Gastroesophageal sphincter (tissue), 4 donors: ENCODE data around the gene TXNL4A. TPM values are rescaled to one million over a fixed set of nuclear protein-coding genes. Genes with fewer than 3 reads are reported as not detected.

ENCODE experiments used
- ATAC-seq: fragments of 150-250 bp; one replicate; pipeline ENCODE4 v1.9.1; 2016; ENCODE audit warnings: mild to moderate bottlenecking, moderate library complexity
- H3K27ac ChIP-seq, 4 donors: fragments of 200-600 bp; sonication (generic) in 3 of 4; 1 replicate in 3 of 4; 2 replicates in 1 of 4; pipeline ENCODE4 v1.5.1; 2016 to 2019
- H3K27me3 ChIP-seq: fragments of 200-600 bp; sonication (generic); one replicate; pipeline ENCODE4 v1.5.1; 2019
- H3K36me3 ChIP-seq, 2 donors: fragments of 200-600 bp; sonication (generic); one replicate each; pipeline ENCODE4 v1.5.1; 2019; ENCODE audit warnings: control low read depth in 1 of 2
- H3K4me1 ChIP-seq, 3 donors: fragments of 200-600 bp; sonication (generic); 1 replicate in 2 of 3; 2 replicates in 1 of 3; pipeline ENCODE4 v1.5.1; 2016 to 2019; ENCODE audit warnings: control low read depth in 2 of 3
- H3K4me3 ChIP-seq, 2 donors: fragments of 200-600 bp; sonication (generic); one replicate each; pipeline ENCODE4 v1.5.1; 2019; ENCODE audit warnings: mild to moderate bottlenecking in 1 of 2, moderate library complexity in 1 of 2
- H3K9me3 ChIP-seq, 3 donors: fragments of 200-600 bp; sonication (generic); one replicate each; pipeline ENCODE4 v1.5.1; 2017 to 2019; ENCODE audit warnings: control low read depth in 2 of 3
- CTCF ChIP-seq, 4 experiments: fragments of 200-600 bp in 2 of 4; fragments of 450-650 bp in 2 of 4; sonication (generic) in 1 of 4; IDR thresholded peaks; one replicate each; pipeline ENCODE4 v1.5.1; 2017 to 2019; ENCODE audit warnings: antibody characterized with exemption in 4 of 4, mild to moderate bottlenecking in 2 of 4, moderate library complexity in 2 of 4
- EP300 ChIP-seq: sonication (generic); formaldehyde crosslinking; IDR thresholded peaks from one replicate; pipeline ENCODE4 v1.6.1; 2017; ENCODE audit warnings: antibody characterized with exemption, mild to moderate bottlenecking
- POLR2A ChIP-seq, 2 donors: fragments of 450-650 bp; IDR thresholded peaks; one replicate each; pipeline ENCODE4 v1.6.1; 2017; ENCODE audit warnings: antibody characterized with exemption in 2 of 2, mild to moderate bottlenecking in 2 of 2, moderate library complexity in 1 of 2
- POLR2AphosphoS5 ChIP-seq: sonication (generic); formaldehyde crosslinking; IDR thresholded peaks from one replicate; pipeline ENCODE4 v1.6.1; 2017; ENCODE audit warnings: antibody characterized with exemption
- WGBS, 2 donors: methylation state at CpG; one replicate each; pipeline ENCODE4 v1.1.5; 2018; ENCODE audit warnings: low coverage in 1 of 2; 5-methylcytosine and 5-hydroxymethylcytosine counted together
- total RNA-seq, 4 donors: library from RNA; depleted of rRNA; stranded (reverse); fragments of >200 nt; gene quantifications; one replicate each; pipeline ENCODE4 v1.1.0, GENCODE V29; 2016

TXNL4A gene
- total RNA-seq, 4 donors from 2014 or later = 20.4 to 55.3 (median 39.6) TPM

DNA sequence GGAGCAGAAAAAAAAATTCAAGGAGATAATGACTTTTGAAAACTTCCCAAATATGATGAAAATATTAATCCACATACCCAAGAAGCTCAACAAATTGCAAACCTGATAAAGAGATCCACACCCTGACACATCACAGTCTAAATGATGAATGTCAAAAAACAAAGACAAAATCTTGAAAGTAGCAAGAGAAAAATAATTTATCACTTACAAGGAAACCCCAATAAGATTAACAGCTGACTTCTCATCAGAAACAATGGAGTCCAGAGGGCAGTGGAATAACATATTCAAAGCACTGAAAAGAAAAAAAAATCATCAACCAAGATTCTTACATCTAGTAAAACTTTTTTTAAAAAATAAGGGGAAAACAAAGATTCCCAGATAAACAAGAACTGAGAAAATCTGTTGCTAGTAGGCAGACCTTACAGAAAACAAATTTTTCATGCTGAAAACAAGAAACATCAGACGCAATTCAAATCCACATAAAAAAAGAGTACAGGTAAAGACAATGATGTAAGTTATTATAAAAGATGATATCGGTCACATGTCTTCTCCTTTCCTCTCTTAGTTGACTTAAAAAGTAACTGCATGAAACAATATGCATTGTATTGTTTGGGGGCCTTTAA, 58.2 kb downstream of the TXNL4A start:
- no peak for TF ChIP-seq POLR2AphosphoS5
- no peak for TF ChIP-seq EP300
- no peak for TF ChIP-seq CTCF (IDR thresholded peaks at IDR 0.05)
- TF ChIP-seq POLR2A (IDR thresholded peaks at IDR 0.05) = no peak
- Histone ChIP-seq H3K36me3 (peaks cover 0 to 58% of the 10 kb centered on the region in 2 donors), H3K27me3 (no peaks in the 10 kb centered on the region), H3K27ac (no peak overlapping the region), H3K9me3 (peaks cover 0 to 60% (median 0%) of the 10 kb centered on the region in 3 donors), H3K4me1 (peaks cover 0 to 7% (median 4%) of the 10 kb centered on the region in 3 donors), H3K4me3 (no peak overlapping the region)
- WGBS, 2 donors = 92 to 100% methylated on average over 2 of the region's 2 CpGs
- no peak for ATAC-seq

DNA sequence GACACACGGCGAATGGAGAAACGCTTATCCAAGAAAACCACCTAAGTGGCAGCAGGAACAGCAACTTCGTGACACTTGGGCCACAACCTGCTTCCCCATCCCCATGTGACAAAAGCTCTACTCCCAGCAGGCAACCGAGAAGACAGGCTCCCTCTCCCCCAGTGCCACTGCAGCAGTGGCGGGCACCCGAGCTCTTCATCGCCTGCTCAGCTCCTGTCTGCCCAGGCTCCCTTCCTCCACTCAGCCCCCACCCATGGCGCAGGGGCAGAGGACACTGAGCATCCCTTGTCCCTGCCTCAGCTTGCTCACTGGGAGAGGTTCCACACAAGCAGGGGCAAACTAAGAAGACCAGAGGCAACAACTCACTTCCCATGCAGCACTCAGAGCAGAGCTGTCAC, 59.8 kb downstream of the TXNL4A start:
- H3K9me3 ChIP-seq = peaks cover 0 to 53% (median 0%) of the 10 kb centered on the region in 3 donors

GRCh38 chr18:79927607-79928562, 60.5 kb downstream of the TXNL4A start:
- Histone ChIP-seq H3K27me3 (no peaks in the 10 kb centered on the region), H3K27ac (no peak overlapping the region), H3K36me3 (peaks cover 0 to 39% of the 10 kb centered on the region in 2 donors), H3K4me3 (no peak overlapping the region), H3K4me1 (peaks cover 0 to 22% (median 6%) of the 10 kb centered on the region in 3 donors), H3K9me3 (peaks cover 0 to 46% (median 0%) of the 10 kb centered on the region in 3 donors)
- TF ChIP-seq POLR2A (IDR thresholded peaks at IDR 0.05) (no peak), CTCF (IDR thresholded peaks at IDR 0.05) (no peak), EP300 (no peak), POLR2AphosphoS5 (no peak)
- 100% methylated on average over 1 of the region's 25 CpGs; no CpG with 5 or more reads in 1 of the 2 donors for WGBS, 2 donors
- ATAC-seq = no peak

More for the DNA sequence above, 59.8 kb downstream of the TXNL4A start:
- TF ChIP-seq CTCF (IDR thresholded peaks at IDR 0.05) (no peak), POLR2AphosphoS5 (no peak), POLR2A (IDR thresholded peaks at IDR 0.05) (no peak), EP300 (no peak)
- H3K4me3 ChIP-seq = no peak overlapping the region
- peaks cover 0 to 22% (median 6%) of the 10 kb centered on the region in 3 donors for H3K4me1 ChIP-seq
- peaks cover 0 to 45% of the 10 kb centered on the region in 2 donors for H3K36me3 ChIP-seq
- 100% methylated on average over 4 of the region's 9 CpGs; no CpG with 5 or more reads in 1 of the 2 donors for WGBS, 2 donors
- no peak overlapping the region for H3K27ac ChIP-seq
- ATAC-seq = no peak
- H3K27me3 ChIP-seq = no peaks in the 10 kb centered on the region

DNA sequence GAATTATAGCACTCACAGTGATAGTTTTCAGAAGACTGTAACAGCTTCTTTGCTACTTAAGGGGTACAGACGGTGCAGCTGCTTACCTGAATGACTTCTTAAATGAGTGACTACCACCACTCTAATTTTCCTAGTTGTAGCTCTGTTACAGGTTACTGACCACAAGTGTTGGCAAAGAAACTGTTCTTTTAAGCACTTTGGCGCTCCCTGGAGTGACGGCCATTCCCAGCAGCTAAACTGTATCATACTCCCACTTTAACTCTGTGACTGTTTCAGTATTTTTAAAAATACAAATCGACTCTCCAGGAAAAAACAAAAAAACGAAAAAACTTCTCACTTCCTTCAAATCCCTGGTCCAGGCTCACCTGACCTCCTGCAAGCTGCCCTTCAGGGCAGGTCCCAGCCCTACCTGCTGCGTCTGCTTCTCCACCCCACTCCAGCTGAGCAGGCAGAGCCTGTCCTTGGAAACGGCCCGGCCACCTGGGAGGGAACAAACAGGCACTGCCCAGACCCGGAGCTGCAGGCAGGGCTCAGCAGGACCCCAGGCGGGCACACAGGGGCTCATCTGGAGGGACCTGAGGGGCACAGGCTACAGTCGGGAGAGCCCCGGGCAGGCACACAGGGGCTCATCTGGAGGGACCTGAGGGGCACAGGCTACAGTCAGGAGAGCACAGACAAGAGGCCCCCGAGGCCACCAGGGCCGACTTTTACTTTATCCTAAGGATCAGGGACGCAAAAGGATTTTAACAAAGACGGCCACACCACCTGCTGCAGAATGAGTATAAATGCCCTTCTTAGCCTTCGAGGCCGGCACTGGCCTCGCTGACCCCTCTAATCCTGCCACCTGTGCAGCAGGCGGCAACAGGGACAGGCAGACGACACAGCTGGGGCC, 61.4 kb downstream of the TXNL4A start:
- Histone ChIP-seq H3K27me3 (no peaks in the 10 kb centered on the region), H3K36me3 (peaks cover 0 to 41% of the 10 kb centered on the region in 2 donors), H3K4me1 (peaks cover 0 to 22% (median 6%) of the 10 kb centered on the region in 3 donors), H3K4me3 (no peak overlapping the region), H3K27ac (no peak overlapping the region), H3K9me3 (peaks cover 0 to 37% (median 0%) of the 10 kb centered on the region in 3 donors)
- ATAC-seq = no peak
- TF ChIP-seq CTCF (IDR thresholded peaks at IDR 0.05) (no peak), POLR2AphosphoS5 (no peak), EP300 (no peak), POLR2A (IDR thresholded peaks at IDR 0.05) (no peak)
- WGBS, 2 donors = 66 to 96% methylated on average over 4 to 5 of the region's 21 CpGs
